ENCODE data around the gene CDK14.

The CDK14 gene

DNA sequence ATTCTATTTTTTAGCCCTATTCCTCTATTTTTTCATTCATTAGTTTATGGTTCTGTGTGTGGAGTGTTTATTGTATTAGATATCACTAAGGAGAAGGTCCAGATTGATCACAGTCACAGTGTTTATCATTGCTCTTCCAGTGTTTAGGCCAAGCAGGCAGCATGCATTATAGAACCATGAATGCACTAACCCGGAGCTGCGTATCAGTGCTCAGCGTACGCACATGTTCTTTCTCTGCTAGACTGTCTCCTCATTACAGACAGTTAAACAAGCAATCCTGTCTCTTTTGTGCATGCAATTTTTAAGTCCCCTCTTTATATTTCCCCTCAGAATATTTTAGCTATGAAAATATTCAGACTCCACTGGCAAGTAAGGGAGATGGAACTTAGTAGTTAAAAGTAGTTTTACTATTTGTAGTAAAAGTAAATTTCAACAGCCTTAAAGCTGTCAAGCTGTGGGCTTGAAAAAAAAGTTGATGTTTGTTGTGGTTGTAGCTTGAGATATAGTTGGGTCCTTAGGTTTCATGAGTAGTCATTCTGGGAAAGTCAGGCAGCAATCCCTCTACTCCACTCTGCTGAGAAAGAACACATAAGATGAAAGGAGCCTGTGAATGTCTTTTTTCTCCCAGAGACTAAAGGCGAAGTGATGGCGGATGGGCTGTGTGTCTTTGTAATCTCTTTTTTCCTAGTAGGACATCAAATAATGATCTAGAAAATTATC, 260.4 kb downstream of the CDK14 start:
- DNase-seq, result no peak

DNA sequence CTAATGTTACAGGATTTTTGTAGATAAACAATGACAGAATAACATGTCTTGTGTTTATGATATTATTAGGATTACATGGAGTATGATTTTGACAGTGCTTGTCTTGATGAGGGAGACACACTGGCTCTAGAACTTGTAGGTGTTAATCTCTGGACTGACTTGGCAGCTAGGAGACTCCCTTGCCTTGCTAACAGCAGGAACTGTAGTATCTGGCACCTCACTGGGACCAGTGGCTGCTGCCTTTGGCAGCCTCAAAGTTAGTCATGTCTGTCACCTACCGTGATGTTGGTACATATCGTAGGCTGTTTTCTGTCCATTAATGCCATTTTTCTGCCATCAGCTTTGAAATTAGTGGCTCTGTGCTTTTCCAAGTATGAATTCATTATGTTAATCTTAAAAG, 261.5 kb downstream of the CDK14 start:
- no peak for DNase-seq

DNA sequence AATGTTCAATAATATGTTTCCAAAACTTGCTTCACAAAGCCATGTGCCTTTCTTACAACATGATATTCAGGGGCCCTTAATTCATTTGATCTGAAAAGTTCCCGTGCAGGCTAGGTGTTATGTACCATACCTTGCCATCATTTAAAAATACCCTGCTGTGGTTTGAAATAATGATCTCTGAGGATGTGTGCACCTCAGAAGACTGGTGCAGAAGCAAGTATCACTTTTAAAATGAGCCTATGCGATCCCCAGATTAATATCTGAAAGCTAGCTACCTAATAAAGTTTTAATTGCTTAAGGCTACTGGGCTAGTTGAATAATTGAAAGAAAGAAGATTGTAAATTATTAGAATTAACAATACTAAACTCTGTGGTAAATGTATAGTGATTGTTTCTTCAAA, 262.4 kb downstream of the CDK14 start:
- no peak for DNase-seq

DNA sequence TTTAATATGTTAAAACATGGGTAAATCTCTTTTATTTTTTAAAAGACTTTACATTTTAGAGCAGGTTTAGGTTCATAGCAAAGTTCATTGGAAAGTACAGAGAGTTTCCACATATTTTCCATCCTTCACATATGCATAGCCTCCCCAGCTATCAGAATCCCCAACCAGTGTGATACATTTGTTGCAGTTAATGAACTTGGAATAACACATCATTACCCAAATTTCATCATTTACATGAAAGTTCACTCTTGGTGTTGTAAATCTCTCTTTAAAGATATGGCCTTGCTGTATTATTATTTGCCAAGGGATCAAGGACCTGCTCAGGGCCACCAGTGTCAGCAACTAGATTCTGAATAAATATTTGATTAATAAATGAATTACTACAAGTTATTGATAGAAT, 263.4 kb downstream of the CDK14 start:
- no peak for DNase-seq

DNA sequence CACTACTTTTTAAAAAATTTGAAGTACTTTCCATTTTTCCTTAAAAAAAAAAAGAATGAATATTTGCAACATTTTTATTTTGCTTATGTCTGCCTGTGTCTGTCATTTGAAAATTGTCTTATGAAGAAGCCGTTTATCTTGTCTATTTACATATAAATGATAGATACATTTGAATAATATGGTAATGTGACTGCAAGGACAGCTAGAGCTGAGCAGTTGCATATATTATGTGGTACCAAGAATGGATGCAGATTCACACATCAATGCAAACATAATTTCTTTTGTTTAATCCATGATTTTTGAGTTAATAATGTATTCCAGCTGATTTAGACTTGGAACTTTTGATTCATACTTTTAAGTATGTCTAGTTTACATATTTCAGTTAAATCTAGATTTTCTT, 268.0 kb downstream of the CDK14 start:
- no peak for DNase-seq

DNA sequence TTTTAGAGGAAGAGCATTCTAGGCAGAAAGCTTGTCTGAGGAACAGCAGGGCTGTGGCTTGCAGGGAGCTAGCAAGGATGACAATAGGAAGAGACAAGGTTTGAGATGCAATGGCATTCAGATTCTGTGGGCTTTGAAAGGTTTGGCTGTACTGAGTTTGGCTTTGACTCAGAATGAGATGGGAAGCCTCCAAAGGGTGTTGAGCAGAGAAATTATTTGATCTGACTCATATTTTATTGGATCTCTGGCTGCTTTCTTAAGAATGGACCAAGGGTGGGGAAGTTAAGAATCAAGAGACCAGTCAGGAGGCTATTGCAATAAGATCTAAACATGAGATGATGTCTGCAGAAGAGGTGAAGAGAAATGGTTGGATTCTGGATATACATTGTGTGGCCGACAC, 273.2 kb downstream of the CDK14 start:
- no peak for DNase-seq

DNA sequence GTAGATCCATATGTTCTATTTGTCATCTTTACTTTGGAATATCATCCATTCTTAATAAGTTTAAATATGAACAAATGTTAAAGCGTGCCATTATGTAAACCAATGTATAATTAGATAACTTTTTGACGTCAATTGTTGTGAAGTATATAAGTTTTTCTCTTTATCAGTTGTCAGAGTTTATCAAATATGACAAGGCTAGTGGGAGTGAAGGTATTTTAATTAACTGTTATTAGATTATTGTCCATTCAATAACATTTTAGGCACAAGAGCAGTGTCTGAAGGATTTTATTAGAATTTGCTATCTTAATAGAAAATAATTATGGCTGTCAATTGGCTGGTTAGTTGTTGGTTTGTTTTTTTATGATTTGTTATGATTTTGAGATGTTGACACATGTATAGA, 280.6 kb downstream of the CDK14 start:
- no peak for DNase-seq

DNA sequence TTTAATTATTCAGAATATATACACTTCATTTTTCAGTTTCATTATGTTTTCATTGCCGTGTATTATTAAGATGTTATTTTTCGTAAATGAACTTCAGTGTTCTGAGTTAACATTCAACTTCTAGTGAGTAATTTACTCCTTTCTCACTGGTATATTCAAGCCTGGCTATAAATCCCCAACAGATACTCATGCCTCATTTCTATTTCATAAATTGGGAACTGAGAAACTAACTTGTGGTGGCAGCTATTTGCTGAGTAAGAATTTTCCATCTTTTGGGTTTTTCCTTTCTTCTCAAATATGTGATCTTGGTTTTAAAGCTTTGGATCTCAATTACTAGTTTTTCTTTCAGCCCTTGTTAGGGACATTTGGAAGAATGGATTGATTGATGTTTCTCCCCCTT, 281.1 kb downstream of the CDK14 start:
- no peak for DNase-seq

DNA sequence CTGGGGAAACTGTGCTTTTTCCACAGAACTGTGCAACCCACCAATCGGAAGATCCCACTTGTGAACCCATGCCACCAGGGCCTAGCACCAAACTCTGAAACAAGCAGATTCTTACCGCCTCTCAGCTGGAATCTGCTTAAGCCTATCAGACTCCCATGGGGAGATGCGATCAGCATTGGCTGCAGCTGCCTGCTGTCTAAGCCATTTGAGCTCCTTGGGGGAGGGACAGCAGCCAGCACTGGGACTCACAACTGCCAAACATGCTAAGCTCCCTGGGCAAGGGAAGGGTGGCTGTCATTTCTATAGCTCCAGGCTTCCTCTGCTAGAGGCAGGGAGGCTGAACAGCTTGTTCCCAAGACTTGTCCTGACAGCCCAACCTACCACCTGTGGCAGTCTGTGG, 283.8 kb downstream of the CDK14 start:
- no peak for DNase-seq

DNA sequence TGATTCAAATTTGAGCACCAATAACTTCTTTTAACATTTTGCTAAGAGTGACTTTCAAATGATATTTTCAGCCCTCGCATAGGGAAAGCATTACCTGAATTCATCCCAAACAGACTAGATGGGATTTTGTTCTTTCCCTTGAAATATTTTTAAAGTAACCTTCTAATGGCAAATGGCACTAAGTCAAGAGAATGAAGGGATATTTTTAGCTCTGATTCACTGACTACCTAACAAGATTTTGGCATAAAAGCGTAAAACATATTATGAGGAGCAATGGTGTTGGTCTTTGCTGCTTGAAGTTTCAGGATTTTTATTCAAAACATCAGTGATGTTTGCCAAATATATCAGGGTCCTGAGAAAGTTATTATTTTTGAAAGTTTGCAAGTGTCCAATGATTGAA, 290.3 kb downstream of the CDK14 start:
- DNase-seq, result no peak

DNA sequence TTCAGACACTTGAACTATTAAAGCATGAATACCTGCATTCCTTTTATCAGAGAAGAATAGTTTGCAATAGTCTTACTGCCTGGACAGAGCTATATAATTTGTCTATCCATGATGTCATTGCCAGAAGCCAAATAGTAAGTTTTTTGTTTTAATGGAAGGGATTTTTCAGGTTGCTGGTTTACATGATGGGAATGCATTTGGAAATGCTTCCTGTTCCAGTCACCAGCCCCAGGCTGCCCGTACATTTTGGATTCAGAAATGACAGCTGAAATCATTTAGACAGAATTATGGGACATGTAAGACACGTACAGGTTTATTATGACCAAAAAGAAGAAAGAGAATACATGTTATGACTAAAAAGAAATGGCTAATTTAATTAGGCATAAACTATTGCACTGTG, 293.1 kb downstream of the CDK14 start:
- no peak for DNase-seq

DNA sequence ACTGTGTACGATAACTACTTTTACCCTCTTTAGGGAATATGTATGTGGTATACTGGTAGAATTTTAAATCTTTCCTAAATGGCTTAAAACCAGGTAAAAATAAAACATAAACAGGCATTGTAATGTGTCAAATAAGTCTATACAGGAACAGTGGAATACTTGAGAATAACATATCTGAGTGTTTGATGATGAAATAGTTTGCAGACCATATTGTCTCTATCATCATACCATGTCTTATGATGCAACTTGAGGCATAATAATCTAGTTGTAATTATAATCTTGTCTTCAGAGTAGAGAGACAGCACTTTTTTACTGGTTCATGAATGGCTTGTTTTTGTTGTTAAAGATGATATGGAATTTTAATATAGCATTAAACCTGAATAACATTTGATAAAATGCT, 293.5 kb downstream of the CDK14 start:
- no peak for DNase-seq

DNA sequence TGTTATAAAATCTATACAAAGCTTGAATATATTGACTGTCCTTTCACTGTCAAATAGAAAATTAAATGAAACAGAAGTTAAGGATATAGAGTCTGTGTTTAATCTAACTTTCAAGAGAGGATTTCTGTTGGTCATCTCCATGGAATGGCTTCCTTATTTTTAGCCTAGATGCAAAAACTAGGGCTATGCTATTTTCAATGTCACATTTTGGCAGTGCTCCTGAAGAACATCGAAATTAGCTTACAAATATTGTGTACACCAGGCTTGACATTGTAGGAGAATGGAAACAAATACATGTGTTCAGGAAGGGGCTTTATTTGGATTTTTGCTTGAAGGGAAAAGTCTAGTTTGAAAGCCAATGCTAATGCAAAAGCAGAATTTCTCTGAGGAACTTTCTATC, 295.4 kb downstream of the CDK14 start:
- no peak for DNase-seq

DNA sequence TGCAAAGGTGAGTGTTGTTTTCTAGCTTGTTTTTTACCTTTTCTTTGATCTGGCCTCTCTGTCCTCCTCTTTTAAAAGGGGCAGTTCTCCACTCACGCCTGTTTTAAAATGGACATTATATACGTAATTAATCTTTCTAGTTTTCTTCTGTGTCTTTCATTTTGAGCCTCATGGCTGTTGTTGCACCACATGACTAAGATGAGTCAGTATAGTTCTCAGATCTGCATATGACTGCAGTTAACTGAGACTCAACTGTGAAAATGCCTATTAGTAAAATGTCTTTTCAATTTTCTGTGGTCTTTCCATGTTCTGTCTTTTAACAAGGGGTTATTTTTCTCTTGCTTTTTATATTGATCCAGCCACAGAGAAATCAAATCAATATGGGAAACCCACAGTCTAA, 296.1 kb downstream of the CDK14 start:
- DNase-seq, result no peak

DNA sequence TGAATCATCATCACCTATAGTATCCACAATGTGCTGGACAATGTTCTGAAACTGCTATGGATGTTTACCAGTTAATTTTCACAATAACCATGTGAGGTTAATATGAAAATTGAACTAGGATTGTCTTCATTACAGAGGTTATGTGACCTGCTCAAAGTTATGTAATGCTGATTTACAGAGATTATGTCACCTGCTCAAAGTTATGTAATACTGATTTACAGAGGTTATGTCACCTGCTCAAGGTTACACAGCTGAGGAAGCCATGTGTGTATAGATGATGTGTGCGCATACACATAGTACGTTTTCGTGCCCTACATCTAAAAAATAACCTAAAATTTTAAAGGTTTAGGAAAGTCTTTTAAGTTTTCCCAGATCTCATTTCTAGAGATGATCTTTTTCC, 298.0 kb downstream of the CDK14 start:
- DNase-seq, result no peak

DNA sequence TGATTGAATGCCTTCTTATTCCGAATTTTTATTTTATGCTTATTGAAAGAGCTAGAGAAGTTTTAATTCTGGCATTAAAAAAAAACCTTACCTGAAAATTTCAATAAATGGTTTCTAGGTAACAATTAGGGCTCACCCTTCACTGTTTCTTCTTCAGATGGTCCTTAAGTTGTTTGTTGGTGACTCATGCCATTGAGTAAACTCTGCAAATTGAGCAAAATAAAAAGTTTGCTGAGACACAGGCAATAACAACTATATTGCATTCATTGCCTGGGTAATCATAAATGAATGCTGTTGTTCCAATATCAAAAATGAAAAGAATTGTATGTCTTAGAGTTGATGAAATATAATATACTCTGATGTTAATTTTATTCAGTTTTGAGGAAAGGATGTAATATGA, 300.3 kb downstream of the CDK14 start:
- DNase-seq, result no peak

DNA sequence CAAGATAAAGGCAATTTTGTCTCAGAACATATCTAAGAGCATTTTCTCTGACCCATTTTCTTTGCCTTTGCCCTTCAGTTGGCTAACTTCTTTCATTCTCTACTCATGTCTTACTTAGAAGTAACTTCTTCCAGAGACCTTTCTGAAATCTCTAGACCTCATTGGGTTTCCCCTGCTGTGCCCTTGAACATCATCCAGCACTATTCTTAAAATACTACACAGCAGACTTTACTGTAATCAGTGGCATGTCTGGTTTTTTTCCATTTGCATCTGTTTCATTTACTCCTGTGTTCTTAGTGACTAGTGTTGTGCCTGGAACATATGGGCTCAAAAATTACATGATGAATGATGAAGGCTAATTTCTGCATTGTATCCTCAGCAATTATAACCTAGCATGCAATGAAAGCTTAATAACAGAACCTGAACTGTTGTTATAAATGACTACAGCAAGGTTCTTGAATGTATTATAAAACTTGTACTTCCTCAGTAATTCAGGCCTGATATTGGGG, 301.9 kb downstream of the CDK14 start:
- DNase-seq, result no peak

DNA sequence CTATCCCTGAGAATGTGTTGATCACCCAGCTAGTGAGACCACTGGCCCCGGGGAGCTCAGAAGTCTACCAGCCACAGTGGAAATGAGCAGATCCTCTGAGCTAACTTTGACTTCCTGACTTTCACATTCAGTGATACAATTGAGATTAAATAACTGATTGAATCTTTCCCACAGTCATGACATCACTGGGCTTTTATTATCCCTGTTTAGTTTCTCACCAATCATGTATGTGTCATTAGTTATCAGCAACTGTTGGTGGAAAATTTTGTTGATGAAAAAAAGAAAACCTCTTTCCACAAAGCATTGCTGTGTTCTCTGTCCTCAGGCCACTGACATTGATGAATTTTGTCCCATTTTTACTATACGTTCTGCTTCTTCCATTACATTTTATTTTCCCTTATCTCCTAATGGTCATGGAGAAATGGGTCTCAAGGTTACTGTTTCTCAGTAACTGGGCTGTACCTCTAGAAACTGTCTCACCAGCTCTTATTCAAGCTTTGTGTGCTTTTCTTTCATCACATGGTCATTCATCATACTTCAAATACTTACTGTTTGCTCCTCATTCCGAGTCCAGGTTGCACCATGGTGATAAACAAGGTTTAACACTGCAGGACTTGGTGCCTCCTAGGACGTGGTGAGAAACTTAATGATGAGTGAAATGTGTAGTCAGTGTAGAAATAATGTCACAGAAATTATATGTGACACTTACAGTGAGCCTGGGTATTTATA, 304.7 kb downstream of the CDK14 start:
- DNase-seq, result no peak

DNA sequence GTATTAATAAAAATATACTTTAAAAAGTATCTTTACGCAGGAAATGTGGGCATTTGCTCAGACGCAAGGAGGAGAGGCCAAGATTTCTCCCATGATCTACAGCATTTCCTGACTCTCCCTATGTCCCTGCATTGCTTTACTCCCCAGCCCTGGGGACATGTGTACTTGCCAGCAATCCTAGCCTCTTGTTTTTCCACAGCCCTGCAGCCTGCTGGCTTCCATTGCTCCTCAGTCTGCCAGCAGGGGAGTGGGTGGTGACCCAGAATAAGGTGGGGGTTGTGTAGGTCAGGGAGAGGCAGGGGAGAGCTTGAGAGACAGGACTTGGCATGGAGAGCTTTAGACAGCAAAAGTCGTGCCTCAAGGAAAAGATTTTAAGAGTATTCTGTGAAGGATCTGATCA, 307.7 kb downstream of the CDK14 start:
- DNase-seq, result no peak

DNA sequence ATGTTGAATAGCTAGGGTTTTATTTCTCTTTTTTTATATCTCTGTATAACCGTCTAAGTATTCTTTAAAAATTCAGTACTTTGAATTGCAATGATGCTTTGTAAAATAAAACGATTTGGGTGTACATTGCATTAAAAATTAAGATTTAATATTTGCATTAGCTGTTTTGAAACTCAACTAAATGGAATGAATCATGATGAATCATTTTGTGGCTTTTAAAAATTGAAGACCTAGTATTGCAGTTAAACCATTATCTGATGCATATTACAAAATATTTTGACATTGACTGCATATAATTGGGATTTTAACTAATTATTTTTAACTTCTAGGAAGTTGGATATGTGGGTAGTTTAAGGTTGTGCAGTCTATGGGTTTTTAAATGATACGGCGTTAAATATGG, 314.0 kb downstream of the CDK14 start:
- DNase-seq, result no peak

DNA sequence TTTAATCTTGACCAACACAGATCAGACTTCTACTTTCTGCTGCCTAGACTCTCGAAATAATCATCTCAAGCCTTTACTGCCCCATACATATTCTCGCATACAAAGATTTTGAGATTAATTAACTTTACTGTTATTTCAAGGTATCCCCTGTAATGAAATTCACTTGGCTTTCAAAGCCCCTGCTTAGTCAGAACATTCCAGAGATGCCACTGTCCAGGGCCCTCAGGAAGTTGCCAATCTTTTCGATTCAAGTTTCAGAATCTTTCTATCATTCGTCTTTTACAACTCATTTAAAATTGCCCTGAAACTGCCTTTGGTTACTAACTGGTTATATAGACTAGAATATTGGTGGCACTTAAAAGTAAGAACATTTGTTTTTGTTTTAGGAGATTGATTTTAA, 320.2 kb downstream of the CDK14 start:
- DNase-seq, result no peak

DNA sequence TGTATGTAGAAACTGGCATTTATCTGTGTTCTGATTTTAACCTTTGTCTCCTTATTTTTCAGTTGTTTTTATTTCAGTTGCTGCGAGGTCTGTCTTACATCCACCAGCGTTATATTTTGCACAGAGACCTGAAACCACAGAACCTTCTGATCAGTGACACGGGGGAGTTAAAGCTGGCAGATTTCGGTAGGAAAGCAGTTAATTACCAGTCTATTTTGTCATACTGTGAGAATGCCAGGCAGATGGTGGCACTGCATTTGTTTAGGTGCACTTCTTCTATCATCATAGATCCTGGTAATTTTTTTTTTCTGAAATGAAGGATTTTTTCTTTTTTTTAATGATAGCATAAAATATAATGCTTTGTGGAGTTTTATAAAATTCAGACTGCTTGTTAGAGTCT, 321.4 kb downstream of the CDK14 start:
- DNase-seq, result no peak

DNA sequence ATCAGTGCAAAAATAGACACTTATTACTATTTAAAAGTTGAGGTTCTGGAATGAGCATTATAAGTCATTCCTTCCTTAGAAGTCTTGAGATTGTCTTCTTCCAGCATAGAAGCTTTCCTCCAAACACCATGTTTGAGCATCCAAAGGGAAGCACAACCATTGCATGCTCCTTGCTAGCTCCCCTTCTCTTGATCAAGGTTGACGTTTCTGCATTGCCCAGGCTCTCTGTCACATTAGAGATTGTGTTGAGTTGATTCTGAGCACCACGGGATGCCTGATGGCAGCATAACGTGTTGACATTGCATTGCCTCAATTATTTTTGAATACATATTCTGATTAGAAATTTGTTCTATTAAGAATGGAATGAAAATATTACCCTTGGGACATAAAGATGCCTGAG, 322.2 kb downstream of the CDK14 start:
- no peak for DNase-seq

DNA sequence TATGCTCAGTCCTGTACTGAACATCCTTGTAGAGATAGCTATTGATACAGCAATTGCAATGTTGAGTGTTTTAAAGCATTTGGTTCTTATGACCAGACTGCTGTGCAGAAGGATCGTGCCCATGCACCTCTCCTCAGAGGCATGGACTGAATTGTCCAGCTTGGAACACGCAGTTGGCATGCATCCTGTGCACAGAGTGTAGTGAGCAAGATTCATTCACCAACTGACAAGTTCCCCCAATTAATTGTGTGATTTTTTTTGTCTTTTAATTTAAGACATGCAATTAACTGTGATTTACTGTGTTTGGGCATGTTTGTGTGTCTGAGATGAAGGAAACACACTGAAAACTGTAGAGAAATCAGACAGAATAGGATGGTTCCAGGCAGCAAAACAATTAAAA, 323.7 kb downstream of the CDK14 start:
- no peak for DNase-seq

DNA sequence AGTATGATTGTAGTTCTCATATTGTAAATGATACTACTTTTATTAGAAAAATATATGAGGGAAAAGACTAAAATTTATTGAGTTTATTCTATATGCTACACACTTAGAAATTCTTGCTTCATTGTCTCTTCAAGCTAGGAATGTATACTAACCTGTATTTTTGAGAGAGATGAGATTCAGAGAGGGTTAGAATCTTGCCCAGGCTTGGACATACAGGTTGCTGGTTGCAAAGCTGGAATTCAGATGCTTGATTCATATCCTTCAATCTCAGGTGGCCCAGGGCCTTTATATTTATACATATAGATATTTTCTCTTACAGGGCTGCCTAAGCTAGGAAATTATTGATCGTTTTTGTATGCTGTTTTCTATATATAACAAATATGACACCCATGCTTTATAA, 324.2 kb downstream of the CDK14 start:
- no peak for DNase-seq

Measured in stimulated activated CD4-positive, alpha-beta T cell treated with anti-CD3 and anti-CD28 coated beads, Interleukin-4, amount 100 ng/mL, for 1 hour (primary cell).